HUES48 (cell line): ENCODE data around the gene PROM2.

Experiments used
- H3K27ac ChIP-seq: one replicate; pipeline ENCODE4 v1.7.0; 2013; ENCODE audit warnings: low read depth, low read length, inconsistent platforms
- H3K27me3 ChIP-seq: 2 replicates; pipeline ENCODE4 v1.6.1; 2013; ENCODE audit warnings: mild to moderate bottlenecking, low read length; ENCODE audit not compliant: control insufficient read depth, insufficient read depth
- H3K36me3 ChIP-seq: 2 replicates; pipeline ENCODE4 v1.6.1; 2013; ENCODE audit warnings: low read length; ENCODE audit not compliant: control insufficient read depth, insufficient read depth
- H3K4me1 ChIP-seq: 2 replicates; pipeline ENCODE4 v1.6.1; 2013; ENCODE audit warnings: mild to moderate bottlenecking, low read length; ENCODE audit not compliant: control insufficient read depth, insufficient read depth
- H3K4me3 ChIP-seq: 2 replicates; pipeline ENCODE4 v1.5.1; 2013; ENCODE audit warnings: mild to moderate bottlenecking, low read depth, low read length
- H3K9ac ChIP-seq: 2 replicates; pipeline ENCODE4 v1.6.1; 2013; ENCODE audit warnings: mild to moderate bottlenecking, low read depth, low read length, moderate library complexity
- H3K9me3 ChIP-seq: 2 replicates; pipeline ENCODE4 v1.6.1; 2013; ENCODE audit warnings: low read length; ENCODE audit not compliant: control insufficient read depth, insufficient read depth

The PROM2 gene

DNA sequence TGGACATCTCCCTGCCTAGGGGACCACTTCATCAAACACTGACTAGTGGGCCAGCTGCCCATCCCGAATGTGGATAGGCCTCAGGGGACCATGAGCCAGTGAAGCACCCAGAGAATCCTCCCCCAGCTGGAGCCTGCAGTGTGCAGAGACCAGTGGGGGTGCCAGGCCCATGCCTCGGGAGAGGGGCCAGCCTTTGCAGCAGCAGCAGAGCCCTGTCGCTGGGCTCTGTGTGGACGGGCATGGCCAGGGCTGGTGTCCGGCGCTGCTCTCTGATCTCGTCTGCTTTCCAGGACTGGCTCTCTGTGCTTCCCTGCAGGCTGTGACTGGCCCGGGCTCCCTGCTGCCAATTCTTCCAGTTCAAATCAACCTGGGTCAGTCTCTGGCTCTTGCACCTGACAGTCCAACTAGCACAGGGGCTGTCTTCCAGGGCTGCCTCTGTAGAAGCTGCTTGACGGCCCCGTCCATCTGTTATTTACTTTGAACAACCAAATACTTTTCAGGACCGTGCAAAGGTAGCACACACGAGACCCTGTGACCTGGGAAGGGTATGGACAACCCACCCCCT is 34.3 kb downstream of the PROM2 start:
- Histone ChIP-seq H3K9ac (no peak overlapping the region), H3K4me3 (no peak overlapping the region), H3K36me3 (no peaks in the 10 kb centered on the region), H3K27ac (no peak overlapping the region), H3K9me3 (no peaks in the 10 kb centered on the region), H3K4me1 (no peaks in the 10 kb centered on the region), H3K27me3 (no peaks in the 10 kb centered on the region)

GRCh38 chr2:95309599-95309998 is 35.4 kb downstream of the PROM2 start:
- H3K27me3 ChIP-seq, result no peaks in the 10 kb centered on the region
- H3K9ac ChIP-seq, result no peak overlapping the region
- H3K36me3 ChIP-seq, result no peaks in the 10 kb centered on the region
- no peak overlapping the region for H3K4me3 ChIP-seq
- H3K4me1 ChIP-seq, result no peaks in the 10 kb centered on the region
- H3K9me3 ChIP-seq, result no peaks in the 10 kb centered on the region
- no peak overlapping the region for H3K27ac ChIP-seq

GRCh38 chr2:95310216-95310615 is 36.0 kb downstream of the PROM2 start:
- H3K4me1 ChIP-seq, result no peaks in the 10 kb centered on the region
- H3K9me3 ChIP-seq, result no peaks in the 10 kb centered on the region
- no peaks in the 10 kb centered on the region for H3K27me3 ChIP-seq
- H3K9ac ChIP-seq, result no peak overlapping the region
- H3K27ac ChIP-seq, result no peak overlapping the region
- no peaks in the 10 kb centered on the region for H3K36me3 ChIP-seq
- H3K4me3 ChIP-seq, result no peak overlapping the region

DNA sequence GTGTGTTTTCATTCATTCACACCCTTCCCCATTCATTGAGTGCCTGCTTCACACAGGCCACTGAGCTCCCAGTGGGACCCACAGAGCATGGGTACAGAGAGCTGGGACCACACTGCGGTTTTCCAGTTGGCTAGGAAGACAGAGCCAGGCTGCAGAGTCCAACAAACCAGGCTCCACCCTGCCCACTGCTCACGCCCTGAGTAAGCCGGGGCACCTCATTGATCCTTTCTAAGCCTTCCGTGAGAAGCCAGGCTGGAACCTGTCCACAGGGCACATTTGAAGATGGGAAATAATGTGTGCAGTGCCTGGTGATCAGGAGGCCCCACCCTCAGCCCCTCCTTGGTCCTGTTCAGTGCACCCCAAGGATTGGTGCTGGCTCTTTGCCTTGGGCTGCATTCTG is 36.4 kb downstream of the PROM2 start:
- no peaks in the 10 kb centered on the region for H3K36me3 ChIP-seq
- H3K9me3 ChIP-seq, result no peaks in the 10 kb centered on the region
- H3K27me3 ChIP-seq, result no peaks in the 10 kb centered on the region

GRCh38 chr2:95311815-95312542 is 37.7 kb downstream of the PROM2 start:
- H3K9ac ChIP-seq, result no peak overlapping the region
- H3K9me3 ChIP-seq, result no peaks in the 10 kb centered on the region
- H3K36me3 ChIP-seq, result no peaks in the 10 kb centered on the region
- H3K4me1 ChIP-seq, result no peaks in the 10 kb centered on the region
- no peak overlapping the region for H3K27ac ChIP-seq
- no peak overlapping the region for H3K4me3 ChIP-seq
- H3K27me3 ChIP-seq, result no peaks in the 10 kb centered on the region

More for the DNA sequence above, 36.4 kb downstream of the PROM2 start:
- Histone ChIP-seq H3K4me3 (no peak overlapping the region), H3K4me1 (no peaks in the 10 kb centered on the region), H3K27ac (no peak overlapping the region), H3K9ac (no peak overlapping the region)

DNA sequence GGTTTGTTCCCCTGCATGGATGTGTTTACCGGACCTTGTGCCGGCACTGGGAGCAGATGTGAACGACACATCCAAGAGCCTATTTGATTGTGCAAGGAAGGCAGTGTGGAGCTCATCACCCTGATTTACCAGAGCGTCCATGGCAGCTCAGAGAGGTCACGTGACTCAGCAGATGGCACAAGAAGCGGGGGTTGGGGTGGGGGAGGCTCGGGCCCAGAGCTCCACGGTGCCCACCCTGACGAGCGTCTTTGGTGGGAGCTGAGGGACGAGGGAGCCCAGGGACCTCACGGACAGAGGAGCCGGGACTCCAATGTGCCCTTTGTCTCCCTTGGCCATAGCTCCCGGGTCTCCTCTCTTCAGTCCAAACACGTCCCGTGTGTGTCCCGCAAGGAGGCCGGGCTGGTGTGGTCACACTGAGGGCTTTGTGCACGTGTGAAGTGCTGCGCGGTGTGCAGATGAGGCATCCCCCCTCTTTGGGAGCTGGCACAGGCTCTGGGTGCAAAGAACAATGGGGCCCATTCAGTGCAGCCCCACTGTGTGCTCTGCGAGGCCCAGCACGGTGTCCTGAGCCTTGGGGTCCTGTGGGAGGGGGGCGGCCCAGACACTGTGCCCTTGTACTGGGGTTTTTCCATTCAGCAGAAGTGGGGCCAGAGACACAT is 38.4 kb downstream of the PROM2 start:
- Histone ChIP-seq H3K4me1 (no peaks in the 10 kb centered on the region), H3K27me3 (no peaks in the 10 kb centered on the region), H3K9ac (no peak overlapping the region), H3K9me3 (no peaks in the 10 kb centered on the region), H3K27ac (no peak overlapping the region), H3K4me3 (no peak overlapping the region), H3K36me3 (no peaks in the 10 kb centered on the region)

GRCh38 chr2:95313296-95314131 is 39.3 kb downstream of the PROM2 start:
- Histone ChIP-seq H3K9ac (no peak overlapping the region), H3K4me3 (no peak overlapping the region), H3K9me3 (no peaks in the 10 kb centered on the region), H3K36me3 (no peaks in the 10 kb centered on the region), H3K4me1 (no peaks in the 10 kb centered on the region), H3K27me3 (no peaks in the 10 kb centered on the region), H3K27ac (no peak overlapping the region)

DNA sequence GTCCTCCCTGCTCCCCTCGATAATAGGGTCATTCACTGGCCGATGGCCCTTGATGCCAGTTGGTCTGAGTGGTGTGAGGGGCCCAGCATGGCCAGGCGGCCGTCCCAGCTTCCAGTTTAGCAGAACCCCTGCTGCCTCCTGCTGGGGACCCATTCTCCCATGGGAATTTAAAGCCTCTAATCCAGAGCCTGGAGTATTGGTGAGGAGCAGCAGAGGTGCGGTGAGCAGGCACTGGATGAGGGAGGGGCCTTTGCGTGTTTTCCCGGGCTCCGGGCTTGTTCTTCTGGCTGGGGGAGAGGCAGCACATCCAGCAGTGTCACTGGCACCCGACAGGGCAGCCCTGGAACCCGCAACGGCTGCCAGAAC is 40.3 kb downstream of the PROM2 start:
- Histone ChIP-seq H3K36me3 (no peaks in the 10 kb centered on the region), H3K4me3 (no peak overlapping the region), H3K27ac (no peak overlapping the region), H3K27me3 (no peaks in the 10 kb centered on the region), H3K9ac (no peak overlapping the region), H3K9me3 (no peaks in the 10 kb centered on the region), H3K4me1 (no peaks in the 10 kb centered on the region)

GRCh38 chr2:95314964-95315611 is 40.8 kb downstream of the PROM2 start:
- H3K27me3 ChIP-seq, result no peaks in the 10 kb centered on the region
- no peak overlapping the region for H3K27ac ChIP-seq
- no peaks in the 10 kb centered on the region for H3K4me1 ChIP-seq
- H3K9ac ChIP-seq, result no peak overlapping the region
- no peaks in the 10 kb centered on the region for H3K36me3 ChIP-seq
- H3K9me3 ChIP-seq, result no peaks in the 10 kb centered on the region
- no peak overlapping the region for H3K4me3 ChIP-seq

DNA sequence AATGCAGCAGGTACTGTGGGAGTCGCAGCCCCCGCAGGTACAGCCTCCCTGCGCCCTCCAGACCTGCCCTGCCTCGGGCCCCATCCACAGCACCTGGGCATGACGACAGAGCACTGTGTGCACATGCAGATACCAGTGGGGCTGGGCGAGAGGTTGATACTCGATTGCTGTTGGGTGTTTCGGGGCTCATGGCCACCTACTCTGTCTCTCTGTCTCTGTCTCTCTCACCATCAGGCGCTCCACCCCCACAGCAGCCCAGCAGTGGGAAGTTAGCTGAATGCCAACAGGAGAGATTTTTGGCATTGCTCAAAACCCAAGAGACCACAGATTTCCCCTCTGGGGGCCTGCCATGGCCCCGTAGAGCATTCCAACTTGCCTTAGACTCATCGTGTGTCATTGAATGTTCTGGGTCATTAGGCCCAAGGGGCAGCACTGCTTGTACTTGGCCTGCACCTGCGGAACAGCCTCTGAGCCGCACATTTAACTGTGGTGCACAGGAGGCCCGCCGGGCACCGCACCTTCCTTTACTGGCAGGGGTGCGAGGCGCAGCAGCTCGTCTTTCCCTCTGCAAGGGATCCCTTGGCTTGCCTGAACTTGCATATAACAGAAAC is 41.7 kb downstream of the PROM2 start:
- Histone ChIP-seq H3K27ac (no peak overlapping the region), H3K9me3 (no peaks in the 10 kb centered on the region), H3K4me3 (no peak overlapping the region), H3K36me3 (no peaks in the 10 kb centered on the region), H3K27me3 (no peaks in the 10 kb centered on the region), H3K9ac (no peak overlapping the region), H3K4me1 (no peaks in the 10 kb centered on the region)
